Measurements from ENCODE around the gene MS4A2.

Gene MS4A2

DNA sequence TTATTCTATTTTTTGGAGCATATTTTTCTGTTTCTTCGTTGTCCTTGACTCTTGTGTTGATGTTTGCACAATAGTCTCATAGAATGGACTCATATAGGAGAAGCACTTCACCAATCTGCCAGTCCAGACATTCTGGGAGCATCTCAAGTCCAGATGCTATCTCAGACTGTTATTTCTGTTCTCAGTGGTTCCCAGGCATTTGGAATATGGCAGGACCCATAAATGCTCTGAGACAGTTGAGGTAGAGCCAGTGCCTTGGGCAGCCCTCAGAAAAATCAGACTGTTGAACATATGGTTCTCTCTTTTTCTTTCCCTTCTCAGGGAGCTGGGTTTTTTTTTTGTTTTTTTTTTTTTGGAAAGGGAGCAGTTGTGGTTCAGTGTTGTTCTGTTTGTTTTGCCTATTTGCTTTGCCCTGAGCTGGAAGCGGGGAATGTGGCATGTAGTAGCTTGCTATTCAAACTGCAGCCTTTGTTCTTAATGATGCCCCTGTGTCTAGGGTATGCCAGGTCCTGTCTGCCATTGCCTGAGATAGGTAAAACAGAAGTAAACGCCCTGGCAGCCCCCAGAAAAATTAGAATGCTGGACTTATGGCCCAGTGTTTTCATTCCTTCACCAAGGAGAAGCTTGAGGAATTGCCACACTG is 3.7 kb upstream of the MS4A2 start:
- Histone ChIP-seq H3K9ac (ENCODE audit: low read length) (no peak overlapping the region), H2AFZ (ENCODE audit: low read depth, low read length, severe bottlenecking) (no peak overlapping the region), H3F3A (ENCODE audit: insufficient read depth) (no peaks in the 10 kb centered on the region), H3K27me3 (ENCODE audit: low read length) (no peaks in the 10 kb centered on the region), H3K9me3 (ENCODE audit: insufficient read depth, low read length) (no peaks in the 10 kb centered on the region), H3K36me3 (ENCODE audit: low read length) (no peaks in the 10 kb centered on the region), H3K4me2 (ENCODE audit: low read depth, low read length, poor library complexity, severe bottlenecking) (no peak overlapping the region), H3K9me2 (replicated peaks; ENCODE audit: insufficient read depth, low read length) (no peaks in the 10 kb centered on the region), H3K27ac (ENCODE audit: low read depth, low read length) (no peak overlapping the region), H3K4me3 (ENCODE audit: insufficient read depth, low read length, poor library complexity, severe bottlenecking) (no peak overlapping the region), H3K79me2 (ENCODE audit: insufficient read depth, low read length) (no peaks in the 10 kb centered on the region), H4K20me1 (ENCODE audit: low read depth, low read length) (no peaks in the 10 kb centered on the region)
- TF ChIP-seq, protein P1, sequence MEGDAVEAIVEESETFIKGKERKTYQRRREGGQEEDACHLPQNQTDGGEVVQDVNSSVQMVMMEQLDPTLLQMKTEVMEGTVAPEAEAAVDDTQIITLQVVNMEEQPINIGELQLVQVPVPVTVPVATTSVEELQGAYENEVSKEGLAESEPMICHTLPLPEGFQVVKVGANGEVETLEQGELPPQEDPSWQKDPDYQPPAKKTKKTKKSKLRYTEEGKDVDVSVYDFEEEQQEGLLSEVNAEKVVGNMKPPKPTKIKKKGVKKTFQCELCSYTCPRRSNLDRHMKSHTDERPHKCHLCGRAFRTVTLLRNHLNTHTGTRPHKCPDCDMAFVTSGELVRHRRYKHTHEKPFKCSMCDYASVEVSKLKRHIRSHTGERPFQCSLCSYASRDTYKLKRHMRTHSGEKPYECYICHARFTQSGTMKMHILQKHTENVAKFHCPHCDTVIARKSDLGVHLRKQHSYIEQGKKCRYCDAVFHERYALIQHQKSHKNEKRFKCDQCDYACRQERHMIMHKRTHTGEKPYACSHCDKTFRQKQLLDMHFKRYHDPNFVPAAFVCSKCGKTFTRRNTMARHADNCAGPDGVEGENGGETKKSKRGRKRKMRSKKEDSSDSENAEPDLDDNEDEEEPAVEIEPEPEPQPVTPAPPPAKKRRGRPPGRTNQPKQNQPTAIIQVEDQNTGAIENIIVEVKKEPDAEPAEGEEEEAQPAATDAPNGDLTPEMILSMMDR (IDR thresholded peaks at IDR 0.05; ENCODE audit: insufficient read depth, low read length, poor library complexity, severe bottlenecking) = no peak
- TF ChIP-seq EZH2phosphoT487 (conservative IDR thresholded peaks at IDR 0.05; ENCODE audit: low read length) = no peak

DNA sequence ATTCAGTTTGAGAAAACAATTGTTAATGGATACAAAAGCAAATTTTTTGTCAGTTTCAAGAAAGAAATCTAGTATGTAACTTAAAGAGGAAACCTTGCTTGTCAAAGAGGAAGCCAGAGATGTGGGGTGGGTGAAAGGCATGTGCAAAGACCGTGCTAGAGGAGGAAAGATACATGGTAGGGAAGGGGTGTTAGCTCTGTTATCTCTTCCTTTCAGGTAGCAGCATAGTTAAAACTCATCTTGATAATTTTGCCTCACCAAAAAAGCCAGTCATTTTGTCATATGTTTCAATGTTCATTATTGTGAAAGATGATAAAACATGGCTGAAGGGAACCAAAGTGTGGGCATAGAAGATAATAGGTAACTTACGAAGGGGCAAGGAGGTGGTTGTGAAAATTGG is 2.6 kb upstream of the MS4A2 start:
- H3K9ac ChIP-seq (ENCODE audit: low read length) = no peak overlapping the region
- TF ChIP-seq EZH2phosphoT487 (conservative IDR thresholded peaks at IDR 0.05; ENCODE audit: low read length) = no peak
- TF ChIP-seq, protein P1 (IDR thresholded peaks at IDR 0.05; ENCODE audit: insufficient read depth, low read length, poor library complexity, severe bottlenecking) = no peak
- H2AFZ ChIP-seq (ENCODE audit: low read depth, low read length, severe bottlenecking) = no peak overlapping the region
- no peaks in the 10 kb centered on the region for H3F3A ChIP-seq (ENCODE audit: insufficient read depth)
- H3K4me3 ChIP-seq (ENCODE audit: insufficient read depth, low read length, poor library complexity, severe bottlenecking) = no peak overlapping the region
- no peaks in the 10 kb centered on the region for H3K79me2 ChIP-seq (ENCODE audit: insufficient read depth, low read length)
- H3K9me3 ChIP-seq (ENCODE audit: insufficient read depth, low read length) = no peaks in the 10 kb centered on the region
- no peaks in the 10 kb centered on the region for H4K20me1 ChIP-seq (ENCODE audit: low read depth, low read length)
- H3K27ac ChIP-seq (ENCODE audit: low read depth, low read length) = no peak overlapping the region
- no peaks in the 10 kb centered on the region for H3K36me3 ChIP-seq (ENCODE audit: low read length)
- no peaks in the 10 kb centered on the region for H3K9me2 ChIP-seq (replicated peaks; ENCODE audit: insufficient read depth, low read length)
- no peaks in the 10 kb centered on the region for H3K27me3 ChIP-seq (ENCODE audit: low read length)
- H3K4me2 ChIP-seq (ENCODE audit: low read depth, low read length, poor library complexity, severe bottlenecking) = no peak overlapping the region

DNA sequence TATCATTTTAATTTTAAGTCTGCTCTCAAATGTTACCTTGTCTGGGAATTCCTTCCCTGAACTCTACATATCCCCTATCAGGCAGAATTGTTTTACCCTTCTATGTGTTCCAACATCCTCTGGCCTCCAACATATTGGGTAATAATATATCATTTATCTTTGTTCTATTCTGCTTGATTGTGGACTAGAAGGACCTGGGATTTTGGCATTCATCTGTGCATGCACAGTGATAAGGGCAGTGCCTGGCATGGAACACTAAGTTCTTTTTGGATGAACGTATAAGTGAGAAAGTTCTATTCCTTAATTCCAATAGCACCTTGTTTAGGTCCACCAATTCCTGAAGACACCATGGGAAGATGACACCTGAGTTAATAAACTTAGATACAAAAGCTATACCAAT is 1.2 kb upstream of the MS4A2 start:
- Histone ChIP-seq H3K79me2 (ENCODE audit: insufficient read depth, low read length) (no peaks in the 10 kb centered on the region), H3K27ac (ENCODE audit: low read depth, low read length) (no peak overlapping the region), H3K9ac (ENCODE audit: low read length) (no peak overlapping the region), H3K36me3 (ENCODE audit: low read length) (no peaks in the 10 kb centered on the region), H2AFZ (ENCODE audit: low read depth, low read length, severe bottlenecking) (no peak overlapping the region), H3K27me3 (ENCODE audit: low read length) (no peaks in the 10 kb centered on the region), H3K9me3 (ENCODE audit: insufficient read depth, low read length) (no peaks in the 10 kb centered on the region), H3K9me2 (replicated peaks; ENCODE audit: insufficient read depth, low read length) (no peaks in the 10 kb centered on the region), H3F3A (ENCODE audit: insufficient read depth) (no peaks in the 10 kb centered on the region), H4K20me1 (ENCODE audit: low read depth, low read length) (no peaks in the 10 kb centered on the region), H3K4me2 (ENCODE audit: low read depth, low read length, poor library complexity, severe bottlenecking) (no peak overlapping the region), H3K4me3 (ENCODE audit: insufficient read depth, low read length, poor library complexity, severe bottlenecking) (no peak overlapping the region)
- TF ChIP-seq EZH2phosphoT487 (conservative IDR thresholded peaks at IDR 0.05; ENCODE audit: low read length) = no peak
- TF ChIP-seq, protein P1 (IDR thresholded peaks at IDR 0.05; ENCODE audit: insufficient read depth, low read length, poor library complexity, severe bottlenecking) = no peak
